Stimulated activated CD8-positive, alpha-beta memory T cell treated with anti-CD3 and anti-CD28 coated beads, Interleukin-15, amount 100 ng/mL, for 48 hours (primary cell): ENCODE measurements around the gene ANKS1A.

Experiments used
- DNase-seq, 2 donors: peaks; one replicate each; pipeline ENCODE4 v3.0.0-alpha.2; 2020; ENCODE audit warnings: low read depth in 2 of 2

The ANKS1A gene

GRCh38 chr6:35069262-35069661, 180.2 kb downstream of the ANKS1A start:
- DNase-seq, result no peak

DNA sequence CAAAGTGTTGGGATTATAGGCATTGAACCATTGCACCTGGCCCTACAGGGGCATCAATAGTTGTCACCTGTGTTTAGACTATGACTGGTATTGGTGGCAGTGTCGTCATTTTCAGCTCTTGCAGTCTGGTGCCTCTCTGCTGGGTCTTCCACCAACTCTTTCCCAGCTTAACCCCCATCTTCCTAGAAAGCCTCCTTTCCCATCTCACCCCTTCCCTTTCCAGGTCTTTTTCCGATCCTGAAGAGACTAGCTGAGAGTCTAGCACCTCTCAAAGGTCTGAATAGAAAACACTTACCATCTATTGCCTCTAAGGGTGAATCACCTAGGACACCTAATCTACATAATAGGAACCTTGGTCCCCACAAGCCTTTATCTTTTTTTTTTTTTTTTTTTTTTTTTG, 181.1 kb downstream of the ANKS1A start:
- DNase-seq, result no peak

- no peak for DNase-seq
These were observed 182.4 kb downstream of the ANKS1A start for GRCh38 chr6:35071347-35071994.

DNA sequence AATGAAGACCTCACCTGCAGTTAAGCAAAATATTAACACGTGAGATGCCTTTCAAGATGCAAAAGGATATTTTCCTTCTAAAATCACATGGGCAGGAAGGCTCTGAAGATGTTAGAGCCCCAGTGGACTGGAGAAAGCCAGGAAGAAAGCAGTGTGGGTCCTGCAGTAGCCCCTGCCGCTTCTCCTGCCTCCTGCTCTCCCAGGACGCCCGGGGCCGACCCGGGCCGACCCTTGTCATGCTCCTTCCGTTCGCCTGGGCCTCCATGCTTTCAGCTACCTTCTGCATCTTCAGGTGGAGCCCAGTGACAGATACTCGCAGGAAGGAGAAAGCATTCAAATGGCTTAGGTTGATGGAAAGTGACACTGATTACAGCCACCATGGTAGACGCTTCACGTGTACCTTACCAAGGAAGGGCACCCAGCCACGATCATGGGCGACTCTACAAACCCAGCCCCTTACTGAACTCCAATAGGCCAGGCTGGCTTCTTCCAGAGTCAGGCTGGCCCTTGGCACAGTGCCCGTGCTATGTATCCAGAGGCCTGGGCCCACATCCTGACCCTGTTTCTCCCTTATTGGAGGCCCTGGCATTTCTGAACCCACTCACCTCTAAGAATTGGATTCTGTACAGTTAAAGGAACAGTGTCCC, 183.1 kb downstream of the ANKS1A start:
- no peak for DNase-seq

- DNase-seq, result no peak
These were observed 183.6 kb downstream of the ANKS1A start for GRCh38 chr6:35072698-35073055.

DNA sequence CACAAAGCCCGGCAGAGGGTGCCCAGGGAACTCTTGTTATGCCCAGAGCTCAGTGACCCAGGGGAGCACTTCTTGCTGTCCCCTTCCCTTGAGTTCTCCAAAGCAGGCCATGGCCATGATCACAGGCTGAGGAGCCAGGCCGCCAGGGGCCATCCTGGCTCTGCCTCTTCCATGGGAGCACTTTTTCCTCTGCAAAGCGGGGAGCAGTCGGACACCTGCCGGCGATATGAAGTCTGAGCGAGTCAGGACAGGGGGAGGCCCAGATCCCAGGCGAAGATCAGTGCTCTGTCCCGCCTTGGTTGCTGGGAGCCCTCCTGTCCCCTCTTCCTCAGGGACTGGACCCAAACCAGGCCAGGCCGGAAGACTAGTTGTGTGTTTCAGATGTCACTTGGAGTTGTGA, 184.2 kb downstream of the ANKS1A start:
- no peak for DNase-seq

GRCh38 chr6:35073766-35074471, 184.9 kb downstream of the ANKS1A start:
- DNase-seq, result no peak

- no peak for DNase-seq
These were observed 188.1 kb downstream of the ANKS1A start for GRCh38 chr6:35076997-35077712.

DNA sequence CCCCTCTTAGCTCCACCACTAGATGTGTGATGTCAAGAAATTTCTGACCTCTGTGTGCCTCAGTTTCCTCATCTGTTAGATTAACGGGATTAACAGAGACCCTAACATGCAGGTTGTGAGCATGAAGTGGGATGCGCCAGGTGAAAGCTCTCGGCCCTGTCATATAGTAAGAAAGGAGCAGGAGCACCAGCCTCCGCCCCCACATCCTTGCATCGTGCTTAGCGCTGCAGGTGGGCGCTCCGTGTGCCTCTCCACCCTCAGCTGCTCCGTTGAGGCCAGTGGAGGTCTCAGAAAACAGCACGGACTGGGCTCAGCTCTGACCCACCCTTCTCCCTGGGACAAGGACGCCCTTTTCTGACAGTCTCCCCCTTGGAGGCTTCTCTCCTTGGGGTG, 188.7 kb downstream of the ANKS1A start:
- no peak for DNase-seq

- no peak for DNase-seq
These were observed 189.3 kb downstream of the ANKS1A start for GRCh38 chr6:35078226-35078850.

DNA sequence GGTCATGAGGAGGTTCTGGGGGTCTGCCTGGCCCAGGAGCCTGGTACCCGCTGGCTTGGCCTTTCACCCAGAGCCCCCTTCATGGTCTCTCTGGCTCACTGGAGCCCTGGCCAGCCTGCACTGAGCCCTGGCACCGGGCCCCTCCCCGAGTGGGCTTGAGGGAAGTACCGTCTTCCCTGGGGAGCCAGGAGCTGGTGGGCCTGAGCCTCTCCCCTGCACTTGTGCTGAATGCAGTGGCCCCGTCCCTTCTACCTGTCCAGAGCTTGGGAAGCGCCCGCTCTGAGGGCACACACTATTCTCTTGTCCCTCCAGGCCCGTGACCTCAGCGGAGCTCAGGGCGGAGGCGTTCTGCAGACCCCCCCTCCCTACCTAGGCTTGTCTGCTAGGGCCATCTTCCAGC, 189.8 kb downstream of the ANKS1A start:
- no peak for DNase-seq

DNA sequence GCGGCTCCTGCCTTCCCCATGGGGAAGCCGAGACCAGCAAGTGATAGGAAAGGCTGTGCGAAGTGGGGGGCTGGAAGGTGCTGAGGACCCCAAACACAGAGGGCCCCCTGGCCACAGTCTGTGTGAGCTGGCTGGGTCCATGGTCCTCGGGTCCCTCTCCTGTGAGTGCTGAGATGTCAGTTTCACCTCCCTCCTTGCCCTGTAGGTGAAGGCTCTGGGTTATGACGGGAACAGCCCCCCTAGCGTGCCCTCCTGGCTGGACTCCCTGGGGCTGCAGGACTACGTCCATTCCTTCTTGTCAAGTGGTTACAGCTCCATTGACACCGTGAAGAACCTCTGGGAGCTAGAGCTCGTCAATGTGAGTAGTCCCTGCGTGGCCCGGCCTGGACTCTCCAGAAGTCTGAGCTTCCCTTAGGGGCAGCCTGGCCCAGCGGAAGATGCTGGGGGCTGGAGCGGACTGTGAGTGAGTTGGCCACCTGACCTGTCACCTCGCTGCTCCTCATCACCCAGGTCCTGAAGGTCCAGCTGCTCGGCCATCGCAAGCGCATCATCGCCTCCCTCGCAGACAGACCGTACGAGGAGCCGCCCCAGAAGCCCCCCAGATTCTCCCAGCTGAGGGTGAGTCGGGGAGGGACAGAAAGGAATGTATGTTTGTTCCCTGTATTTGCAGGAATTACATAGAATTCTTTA, 190.4 kb downstream of the ANKS1A start:
- no peak for DNase-seq

GRCh38 chr6:35080016-35080680, 191.1 kb downstream of the ANKS1A start:
- DNase-seq, result no peak

DNA sequence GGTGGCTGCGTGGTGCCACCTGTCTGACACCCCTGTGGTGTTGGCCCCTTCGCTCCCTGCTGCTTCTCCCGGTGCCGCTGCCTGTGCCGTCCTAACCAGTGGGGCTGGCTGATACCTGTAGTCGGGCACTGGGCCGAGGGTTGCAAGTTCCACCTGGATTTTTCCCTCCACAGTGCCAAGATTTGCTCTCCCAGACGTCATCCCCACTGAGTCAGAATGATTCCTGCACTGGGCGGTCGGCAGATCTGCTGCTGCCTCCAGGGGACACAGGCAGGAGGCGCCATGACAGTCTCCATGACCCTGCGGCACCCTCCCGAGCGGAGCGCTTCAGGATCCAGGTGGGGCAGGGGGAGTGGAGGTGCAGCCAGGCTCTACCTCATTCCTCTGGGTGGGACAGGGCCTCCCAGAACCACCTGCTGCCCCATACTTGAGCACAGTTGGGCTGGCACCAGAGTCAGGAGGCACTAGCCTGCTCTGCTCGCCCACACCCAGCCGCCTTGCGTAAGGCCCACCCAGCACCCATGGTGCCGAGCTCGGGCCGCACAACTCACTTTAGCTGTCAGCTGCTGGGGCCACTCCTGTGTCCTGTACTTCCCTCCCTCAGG, 191.9 kb downstream of the ANKS1A start:
- DNase-seq, result no peak

DNA sequence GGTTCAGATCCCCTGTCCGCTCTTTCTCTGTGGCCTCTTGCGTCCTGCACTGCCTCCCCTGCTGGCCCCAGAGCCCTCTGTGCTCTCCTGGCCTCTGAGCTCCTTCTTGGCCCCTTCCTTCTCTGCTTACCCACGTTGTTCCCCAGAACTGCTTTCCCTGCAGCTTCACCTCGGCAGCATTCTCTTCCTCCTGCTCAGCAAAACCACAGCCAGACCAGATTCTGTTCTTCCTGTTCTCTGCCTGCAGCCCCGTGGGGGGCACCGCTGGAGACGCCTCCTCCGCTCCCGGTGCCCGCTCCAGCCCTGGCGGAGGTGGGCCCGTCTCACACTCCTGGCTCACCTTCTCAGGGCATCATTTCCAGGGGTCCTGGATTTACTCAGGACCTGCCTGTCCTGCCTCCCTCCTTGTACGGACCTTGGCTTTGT, 192.4 kb downstream of the ANKS1A start:
- no peak for DNase-seq

DNA sequence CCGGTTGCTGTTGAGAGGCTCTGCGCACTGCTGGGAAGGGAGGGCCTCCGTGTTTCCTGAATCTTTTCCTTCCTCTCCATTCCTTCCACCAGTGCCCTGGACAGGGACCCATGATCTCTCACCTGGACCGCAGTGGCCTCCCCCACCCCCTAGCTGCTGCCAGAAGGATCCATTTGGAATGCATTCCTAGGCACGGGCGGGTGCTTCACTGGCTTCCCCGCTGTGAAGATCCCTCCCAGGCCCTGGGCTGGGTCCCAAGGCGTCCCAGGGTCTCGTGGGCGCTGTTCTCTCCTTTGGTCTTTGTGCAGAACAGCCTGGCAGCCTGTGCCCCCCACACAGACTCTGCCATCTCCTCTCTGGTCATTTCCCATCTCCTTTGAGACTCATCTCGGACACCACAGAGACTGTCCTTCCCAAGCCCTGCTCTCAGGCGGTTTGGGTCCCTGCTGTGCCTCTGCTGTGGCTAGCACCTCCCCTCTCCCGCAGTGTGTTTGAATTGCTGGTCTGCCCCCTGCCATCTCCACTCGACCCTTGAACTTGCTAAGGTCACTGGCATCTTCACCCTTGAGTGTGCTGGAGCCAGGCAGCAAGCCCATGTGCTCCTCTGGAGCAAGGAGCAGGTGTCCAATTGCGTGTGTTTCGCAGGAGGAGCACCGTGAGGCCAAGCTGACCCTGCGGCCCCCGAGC, 193.1 kb downstream of the ANKS1A start:
- no peak for DNase-seq

GRCh38 chr6:35082733-35083403, 193.8 kb downstream of the ANKS1A start:
- no peak for DNase-seq

DNA sequence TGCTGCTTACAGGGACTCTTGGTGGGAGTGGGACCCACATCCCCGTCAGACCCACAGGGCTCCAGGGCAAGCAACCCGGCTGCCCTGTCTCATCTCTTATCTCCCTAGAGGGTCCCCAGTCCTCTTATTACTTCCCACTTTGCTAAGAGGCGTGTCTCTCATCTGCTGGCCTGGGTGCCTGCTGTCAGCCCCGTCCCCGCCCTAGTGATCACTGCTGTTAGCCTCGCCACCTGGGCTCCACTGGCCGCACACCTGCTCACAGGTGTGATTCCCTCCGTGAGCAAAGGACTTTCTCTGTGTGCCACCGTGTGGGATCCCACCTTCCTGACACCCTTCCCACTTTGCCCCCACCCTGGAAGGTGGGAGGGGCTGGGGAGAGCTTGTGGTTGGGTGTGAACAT, 194.5 kb downstream of the ANKS1A start:
- DNase-seq, result no peak

DNA sequence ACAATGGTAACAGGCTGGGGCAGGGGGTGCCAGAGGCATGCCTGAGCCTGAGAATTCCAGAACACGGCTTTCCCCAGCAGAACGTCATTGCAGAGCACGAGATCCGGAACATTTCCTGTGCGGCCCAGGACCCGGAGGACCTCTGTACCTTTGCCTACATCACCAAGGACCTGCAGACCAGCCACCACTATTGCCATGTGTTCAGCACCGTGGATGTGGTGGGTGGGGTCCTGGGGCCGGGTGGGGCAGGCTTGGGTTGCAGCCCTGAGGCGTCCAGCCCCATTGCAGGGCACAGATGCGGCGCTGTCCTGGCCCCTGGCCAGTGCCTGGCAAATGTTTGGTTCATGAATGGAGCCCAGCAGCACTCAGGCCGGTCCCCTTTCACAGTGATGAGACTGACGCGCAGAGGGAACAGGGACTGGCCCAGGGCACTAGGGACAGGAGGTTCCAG, 195.0 kb downstream of the ANKS1A start:
- DNase-seq, result no peak
